ENCODE results near the gene LPP.

The LPP gene

DNA sequence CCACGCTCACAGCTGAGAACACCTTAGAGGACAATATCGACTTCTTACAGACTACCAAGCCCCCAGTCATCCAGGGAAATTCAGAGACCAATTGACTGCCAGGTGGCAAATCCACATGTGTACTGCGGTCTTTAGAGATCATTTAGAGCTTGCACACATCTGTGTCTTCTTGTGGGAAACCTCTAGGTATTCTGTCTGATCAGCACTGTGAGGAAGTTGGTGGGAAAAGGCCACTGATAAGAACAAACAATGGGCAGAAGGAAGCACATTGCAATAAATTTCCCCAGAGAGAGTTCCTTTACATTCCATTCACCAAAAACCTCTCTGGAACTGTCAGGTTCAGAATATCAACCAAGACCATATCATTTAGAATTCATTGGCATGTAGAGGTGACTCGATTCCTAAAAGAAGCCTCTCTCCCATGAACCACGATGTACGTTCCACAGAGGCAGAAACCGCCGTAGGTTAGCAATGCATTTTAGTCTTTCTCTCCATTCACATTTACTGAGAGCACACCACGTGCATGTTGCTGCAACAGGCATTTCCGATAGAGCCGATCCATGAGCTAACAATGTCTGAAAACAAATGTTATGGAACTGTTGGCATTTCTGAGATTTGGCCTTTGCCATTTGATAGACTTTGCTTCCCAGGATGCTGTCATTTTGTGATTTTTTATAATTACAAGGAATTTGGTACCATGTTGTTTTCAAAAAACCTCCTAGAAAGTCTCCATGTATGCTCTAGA is 730.5 kb downstream of the LPP start:
- Mint-ChIP-seq H3K4me1 (ENCODE audit: low read depth) (peaks cover 15% of the 10 kb centered on the region), H3K36me3 (ENCODE audit: low read depth) (peaks cover 66% of the 10 kb centered on the region), H3K9me3 (no peaks in the 10 kb centered on the region), H3K27me3 (no peaks in the 10 kb centered on the region), H3K4me3 (no peak overlapping the region), H3K27ac (no peak overlapping the region)
- intact Hi-C loops (cut with micrococcal nuclease), result no loop called here

DNA sequence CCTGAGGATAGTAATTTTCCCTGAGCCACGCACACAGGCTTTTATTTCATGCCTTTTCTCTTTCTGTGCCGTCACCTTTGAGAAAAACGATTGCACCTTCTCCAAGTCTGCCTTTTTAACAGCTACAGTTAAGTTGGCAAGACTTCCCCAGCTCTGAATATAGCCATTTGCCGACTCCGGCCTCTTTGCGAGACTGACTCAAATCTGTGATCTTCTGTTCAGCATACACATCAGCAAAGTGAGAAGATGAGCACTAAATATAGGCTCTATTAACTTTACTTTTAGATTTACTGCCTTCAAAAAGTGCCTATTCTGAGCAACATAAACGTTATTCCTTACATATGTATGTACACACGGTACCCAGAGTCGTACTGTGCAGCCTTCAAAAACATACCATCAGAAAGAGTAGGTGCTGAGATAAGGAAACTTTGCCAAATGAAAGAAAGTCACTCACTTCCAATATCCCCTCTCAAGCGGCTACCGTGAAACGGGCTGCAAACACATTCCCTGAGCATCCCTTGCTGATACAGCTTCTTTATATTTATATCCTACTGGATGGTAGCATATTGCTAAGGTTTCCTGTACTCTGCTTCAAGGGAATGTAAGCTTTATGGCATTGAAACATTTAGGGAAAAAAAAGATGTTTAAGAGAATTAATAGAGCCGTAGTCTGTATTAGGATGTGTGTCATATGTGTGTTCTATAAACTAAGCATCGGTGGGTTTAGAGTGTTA is 734.5 kb downstream of the LPP start:
- Mint-ChIP-seq H3K4me1 (ENCODE audit: low read depth) (peaks cover 24% of the 10 kb centered on the region), H3K36me3 (ENCODE audit: low read depth) (peaks cover 47% of the 10 kb centered on the region), H3K27ac (no peak overlapping the region), H3K4me3 (no peak overlapping the region), H3K27me3 (no peaks in the 10 kb centered on the region), H3K9me3 (no peaks in the 10 kb centered on the region)
- intact Hi-C loops (cut with micrococcal nuclease), result no loop called here

GRCh38 chr3:188889054-188889491 is 735.1 kb downstream of the LPP start:
- intact Hi-C loops (cut with micrococcal nuclease), result no loop called here
- H3K27ac Mint-ChIP-seq, result no peak overlapping the region

DNA sequence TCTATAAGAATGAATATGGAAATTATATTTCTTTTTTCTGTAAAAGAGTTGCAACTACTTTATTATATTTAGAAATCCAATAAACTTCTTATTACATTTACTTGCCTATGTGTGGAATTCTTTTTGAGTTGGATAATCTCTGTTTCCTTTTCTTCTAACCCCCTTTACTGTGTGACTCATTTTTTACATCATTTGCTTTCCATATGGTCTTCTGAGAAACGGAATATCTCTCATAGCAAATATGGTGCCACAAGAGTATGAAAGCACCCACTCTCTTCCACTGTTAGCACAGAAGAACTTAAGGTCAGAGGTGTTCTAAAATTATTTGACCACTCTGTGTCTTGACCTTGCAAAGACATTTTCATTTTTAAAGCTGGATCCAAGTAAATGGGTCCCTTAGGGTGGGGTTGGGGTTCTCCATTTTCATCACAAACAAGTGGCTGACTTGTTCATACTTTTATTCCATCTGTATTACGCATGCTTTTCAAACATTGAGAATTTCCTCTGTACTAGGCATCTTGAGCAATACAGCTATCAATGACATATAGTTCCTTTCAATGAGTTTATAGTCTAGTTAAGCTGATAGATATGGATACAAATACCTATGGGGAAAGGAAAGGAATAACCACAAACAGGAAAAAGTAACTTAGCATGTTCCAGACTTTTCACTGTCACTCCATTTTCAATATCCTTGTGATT is 736.8 kb downstream of the LPP start:
- Mint-ChIP-seq H3K27me3 (no peaks in the 10 kb centered on the region), H3K4me1 (ENCODE audit: low read depth) (peaks cover 24% of the 10 kb centered on the region), H3K27ac (no peak overlapping the region), H3K4me3 (no peak overlapping the region), H3K9me3 (no peaks in the 10 kb centered on the region), H3K36me3 (ENCODE audit: low read depth) (peaks cover 36% of the 10 kb centered on the region)
- intact Hi-C loops (cut with micrococcal nuclease), result no loop called here

More at GRCh38 chr3:188889054-188889491, 735.1 kb downstream of the LPP start:
- peaks cover 24% of the 10 kb centered on the region for H3K4me1 Mint-ChIP-seq (ENCODE audit: low read depth)
- no peaks in the 10 kb centered on the region for H3K27me3 Mint-ChIP-seq
- H3K36me3 Mint-ChIP-seq (ENCODE audit: low read depth), result peaks cover 46% of the 10 kb centered on the region
- no peak overlapping the region for H3K4me3 Mint-ChIP-seq
- H3K9me3 Mint-ChIP-seq, result no peaks in the 10 kb centered on the region

- no peaks in the 10 kb centered on the region for H3K27me3 Mint-ChIP-seq
- H3K4me1 Mint-ChIP-seq (ENCODE audit: low read depth), result peaks cover 43% of the 10 kb centered on the region
- peak overlapping the region; percentile 35 for H3K27ac Mint-ChIP-seq
- H3K36me3 Mint-ChIP-seq (ENCODE audit: low read depth), result peaks cover 6% of the 10 kb centered on the region
- H3K9me3 Mint-ChIP-seq, result no peaks in the 10 kb centered on the region
- intact Hi-C loops (cut with micrococcal nuclease), result loop anchor here (2.0 to 10.0 kb wide), 3 partner anchors 15 to 65 kb away; no protein-coding TSS in a partner anchor
- H3K4me3 Mint-ChIP-seq, result no peak overlapping the region
These were observed 745.9 kb downstream of the LPP start for GRCh38 chr3:188899881-188900280.

- intact Hi-C loops (cut with micrococcal nuclease), result loop anchor here (2.0 to 10.0 kb wide), 3 partner anchors 14 to 66 kb away; no protein-coding TSS in a partner anchor
- peaks cover 10% of the 10 kb centered on the region for H3K36me3 Mint-ChIP-seq (ENCODE audit: low read depth)
- H3K4me1 Mint-ChIP-seq (ENCODE audit: low read depth), result peaks cover 49% of the 10 kb centered on the region
- H3K27me3 Mint-ChIP-seq, result no peaks in the 10 kb centered on the region
- peak overlapping the region; percentile 35 for H3K27ac Mint-ChIP-seq
- no peaks in the 10 kb centered on the region for H3K9me3 Mint-ChIP-seq
- no peak overlapping the region for H3K4me3 Mint-ChIP-seq
These were observed 746.5 kb downstream of the LPP start for GRCh38 chr3:188900421-188900951.

GRCh38 chr3:188901126-188901525 is 747.2 kb downstream of the LPP start:
- H3K27me3 Mint-ChIP-seq, result no peaks in the 10 kb centered on the region
- H3K36me3 Mint-ChIP-seq (ENCODE audit: low read depth), result peaks cover 12% of the 10 kb centered on the region
- intact Hi-C loops (cut with micrococcal nuclease), result loop anchor here (2.0 to 10.0 kb wide), 3 partner anchors 14 to 66 kb away; no protein-coding TSS in a partner anchor
- peaks cover 55% of the 10 kb centered on the region for H3K4me1 Mint-ChIP-seq (ENCODE audit: low read depth)
- H3K9me3 Mint-ChIP-seq, result no peaks in the 10 kb centered on the region
- no peak overlapping the region for H3K4me3 Mint-ChIP-seq
- H3K27ac Mint-ChIP-seq, result peak overlapping the region; percentile 31

GRCh38 chr3:188901671-188902287 is 747.8 kb downstream of the LPP start:
- intact Hi-C loops (cut with micrococcal nuclease), result loop anchor here (2.0 to 10.0 kb wide), 3 partner anchors 13 to 67 kb away; no protein-coding TSS in a partner anchor
- Mint-ChIP-seq H3K4me1 (ENCODE audit: low read depth) (peaks cover 59% of the 10 kb centered on the region), H3K27ac (peak overlapping the region; percentile 31), H3K4me3 (no peak overlapping the region), H3K27me3 (no peaks in the 10 kb centered on the region), H3K9me3 (no peaks in the 10 kb centered on the region), H3K36me3 (ENCODE audit: low read depth) (peaks cover 12% of the 10 kb centered on the region)

DNA sequence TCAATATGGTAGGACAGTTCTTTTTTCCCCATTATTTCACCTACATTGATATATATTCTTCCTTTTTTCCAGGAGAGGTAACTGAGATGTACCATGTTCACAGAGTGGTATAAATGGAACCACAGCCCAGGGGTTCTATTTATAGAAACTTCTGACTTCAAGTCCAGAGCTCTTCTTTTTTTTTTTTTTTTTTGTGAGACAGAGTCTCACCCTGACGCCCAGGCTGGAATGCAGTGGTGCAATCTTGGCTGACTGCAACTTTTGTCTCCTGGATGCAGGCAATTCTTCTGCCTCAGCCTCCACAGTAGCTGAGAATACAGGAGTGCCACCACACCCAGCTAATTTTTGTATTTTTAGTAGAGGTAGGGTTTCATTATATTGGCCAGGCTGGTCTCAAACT is 750.7 kb downstream of the LPP start:
- Mint-ChIP-seq H3K4me3 (no peak overlapping the region), H3K27ac (peak overlapping the region; percentile 91), H3K9me3 (no peaks in the 10 kb centered on the region), H3K27me3 (no peaks in the 10 kb centered on the region), H3K36me3 (ENCODE audit: low read depth) (peaks cover 12% of the 10 kb centered on the region), H3K4me1 (ENCODE audit: low read depth) (peaks cover 53% of the 10 kb centered on the region)
- intact Hi-C loops (cut with micrococcal nuclease), result loop anchor here (5.0 to 10.0 kb wide), 2 partner anchors 48 to 70 kb away; no protein-coding TSS in a partner anchor

GRCh38 chr3:188905547-188905946 is 751.6 kb downstream of the LPP start:
- H3K4me1 Mint-ChIP-seq (ENCODE audit: low read depth), result peaks cover 50% of the 10 kb centered on the region
- intact Hi-C loops (cut with micrococcal nuclease), result loop anchor here (10.0 kb wide), 1 partner anchor 71 kb away; no protein-coding TSS in a partner anchor
- H3K4me3 Mint-ChIP-seq, result no peak overlapping the region
- H3K36me3 Mint-ChIP-seq (ENCODE audit: low read depth), result peaks cover 12% of the 10 kb centered on the region
- H3K9me3 Mint-ChIP-seq, result no peaks in the 10 kb centered on the region
- no peaks in the 10 kb centered on the region for H3K27me3 Mint-ChIP-seq
- H3K27ac Mint-ChIP-seq, result peak overlapping the region; percentile 91

GRCh38 chr3:188906236-188906635 is 752.3 kb downstream of the LPP start:
- H3K36me3 Mint-ChIP-seq (ENCODE audit: low read depth), result peaks cover 12% of the 10 kb centered on the region
- intact Hi-C loops (cut with micrococcal nuclease), result loop anchor here (10.0 kb wide), 1 partner anchor 71 kb away; no protein-coding TSS in a partner anchor
- no peak overlapping the region for H3K4me3 Mint-ChIP-seq
- H3K4me1 Mint-ChIP-seq (ENCODE audit: low read depth), result peaks cover 50% of the 10 kb centered on the region
- no peaks in the 10 kb centered on the region for H3K27me3 Mint-ChIP-seq
- H3K27ac Mint-ChIP-seq, result peak overlapping the region; percentile 91
- H3K9me3 Mint-ChIP-seq, result no peaks in the 10 kb centered on the region

DNA sequence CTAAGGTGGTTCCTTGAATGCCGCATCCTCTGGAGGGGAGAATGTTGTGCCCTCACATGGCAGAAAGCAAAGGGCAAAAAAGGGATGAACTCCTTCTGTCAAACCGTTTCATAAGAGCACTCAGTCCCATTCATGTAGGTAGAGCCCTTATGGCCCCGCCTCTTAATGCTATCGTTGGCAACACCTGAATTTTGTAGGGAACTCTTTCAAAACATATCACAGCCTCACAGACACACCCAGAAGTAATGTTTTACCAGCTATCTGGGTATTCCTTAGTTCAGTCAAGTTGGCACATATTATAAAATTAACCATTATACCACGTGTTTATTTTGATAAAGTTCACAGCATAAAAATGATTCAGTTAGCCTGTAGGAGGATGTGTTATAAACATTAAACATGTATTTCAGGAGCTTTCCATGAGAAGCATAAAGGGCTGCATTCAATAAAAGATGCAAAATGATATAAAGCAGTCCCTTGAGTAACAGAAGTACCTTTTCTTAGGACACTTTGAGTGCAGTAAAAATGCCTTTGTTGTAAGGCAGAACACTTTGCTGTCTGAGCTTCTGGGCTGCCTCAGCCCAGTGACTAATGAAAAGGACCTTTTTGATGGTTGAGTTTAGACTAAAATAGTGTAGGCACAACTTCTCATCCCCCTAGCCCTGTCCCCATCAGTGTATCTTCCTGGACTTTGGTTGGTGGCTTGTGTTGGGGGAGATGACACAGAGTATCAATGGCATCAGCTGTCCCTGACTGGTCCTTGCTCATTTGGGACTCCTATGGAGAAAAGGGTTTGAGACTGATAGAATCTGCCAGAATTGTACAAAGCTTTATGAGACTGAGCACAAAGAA is 754.3 kb downstream of the LPP start:
- Mint-ChIP-seq H3K27me3 (no peaks in the 10 kb centered on the region), H3K4me3 (no peak overlapping the region), H3K4me1 (ENCODE audit: low read depth) (peaks cover 46% of the 10 kb centered on the region), H3K27ac (peak overlapping the region; percentile 45), H3K9me3 (no peaks in the 10 kb centered on the region), H3K36me3 (ENCODE audit: low read depth) (peaks cover 12% of the 10 kb centered on the region)
- intact Hi-C loops (cut with micrococcal nuclease), result loop anchor here (10.0 kb wide), 1 partner anchor 73 kb away; no protein-coding TSS in a partner anchor

Data from dendritic cell treated with granulocyte-macrophage colony-stimulating factor and Interleukin-4, amounts not matched to agents 40 ng/mL and 50 ng/mL, for 4 days (primary cell).